CD14-positive monocyte (primary cell): ENCODE measurements around the gene LRRC4C. TPM values are rescaled to one million over a fixed set of nuclear protein-coding genes. Genes with fewer than 3 reads are reported as not detected.

Source experiments
- DNase-seq, 3 donors: peaks; one replicate each; pipeline ENCODE4 v3.0.0-alpha.2; 2011 to 2022
- H2AFZ ChIP-seq: 2 replicates; pipeline ENCODE4 v1.6.0; 2012; ENCODE audit warnings: mild to moderate bottlenecking, low read depth, low read length, inconsistent platforms; ENCODE audit not compliant: insufficient read depth, poor library complexity, severe bottlenecking
- H3K27ac ChIP-seq, 2 donors: 1 replicate in 1 of 2; 2 replicates in 1 of 2; pipeline ENCODE4 v1.5.1; 2012 to 2013; ENCODE audit warnings: low read length in 2 of 2, control low read depth in 1 of 2, inconsistent platforms in 1 of 2, low read depth in 1 of 2, mild to moderate bottlenecking in 1 of 2
- H3K27me3 ChIP-seq, 2 donors: one replicate each; pipeline versions ENCODE4 v1.6.0 to v1.6.1; 2011 to 2013; ENCODE audit warnings: low read length in 2 of 2; ENCODE audit not compliant: control insufficient read depth in 2 of 2, insufficient read depth in 2 of 2
- H3K36me3 ChIP-seq, 2 donors: replicated peaks in 1 of 2; 1 replicate in 1 of 2; 2 replicates in 1 of 2; pipeline versions ENCODE4 v1.5.1 to v1.6.1; 2012 to 2013; ENCODE audit warnings: low read length in 2 of 2, control low read depth in 1 of 2, inconsistent platforms in 1 of 2, mild to moderate bottlenecking in 1 of 2; ENCODE audit not compliant: insufficient read depth in 2 of 2, control insufficient read depth in 1 of 2
- H3K4me1 ChIP-seq, 2 donors: 1 replicate in 1 of 2; 2 replicates in 1 of 2; pipeline versions ENCODE4 v1.5.1 to v1.6.1; 2012 to 2013; ENCODE audit warnings: low read length in 2 of 2, control low read depth in 1 of 2, inconsistent platforms in 1 of 2, mild to moderate bottlenecking in 1 of 2, moderate library complexity in 1 of 2; ENCODE audit not compliant: insufficient read depth in 2 of 2, control insufficient read depth in 1 of 2
- H3K4me2 ChIP-seq: replicated peaks from 2 replicates; pipeline ENCODE3; 2012; ENCODE audit warnings: low read length, moderate library complexity, mild to moderate bottlenecking; ENCODE audit not compliant: poor library complexity, severe bottlenecking; ENCODE audit errors: extremely low read depth
- H3K4me3 ChIP-seq, 3 experiments: fragments of 200-600 bp in 1 of 3; sonication (generic) in 1 of 3; replicated peaks in 1 of 3; 1 replicate in 2 of 3; 2 replicates in 1 of 3; pipeline ENCODE4 v1.5.1; 2011 to 2013; ENCODE audit warnings: low read length in 3 of 3, mild to moderate bottlenecking in 3 of 3, control low read depth in 2 of 3, low read depth in 2 of 3, inconsistent platforms in 1 of 3, moderate library complexity in 1 of 3
- H3K79me2 ChIP-seq: 2 replicates; pipeline ENCODE4 v1.6.0; 2012; ENCODE audit warnings: mild to moderate bottlenecking, control low read depth, inconsistent platforms, low read length, moderate library complexity; ENCODE audit not compliant: insufficient read depth
- H3K9ac ChIP-seq: 2 replicates; pipeline ENCODE4 v1.6.0; 2017; ENCODE audit warnings: low read length, mild to moderate bottlenecking; ENCODE audit not compliant: insufficient read depth, poor library complexity, severe bottlenecking
- H3K9me3 ChIP-seq, 2 donors: replicated peaks in 1 of 2; 1 replicate in 1 of 2; 2 replicates in 1 of 2; pipeline versions ENCODE4 v1.5.1 to v1.6.1; 2012 to 2013; ENCODE audit warnings: low read length in 2 of 2, control low read depth in 1 of 2; ENCODE audit not compliant: control insufficient read depth in 1 of 2, insufficient read depth in 1 of 2
- H4K20me1 ChIP-seq: 2 replicates; pipeline ENCODE4 v1.6.0; 2012; ENCODE audit warnings: mild to moderate bottlenecking, low read length, control low read depth, moderate library complexity; ENCODE audit not compliant: insufficient read depth
- H3K27ac Mint-ChIP-seq, 7 donors: one replicate each; pipeline ENCODE4 v1.8.0; 2020; ENCODE audit warnings: mild to moderate bottlenecking in 7 of 7, mixed read lengths in 7 of 7, moderate library complexity in 6 of 7, inconsistent platforms in 2 of 7
- H3K27me3 Mint-ChIP-seq, 3 donors: one replicate each; pipeline ENCODE4 v1.8.0; 2021 to 2022; ENCODE audit warnings: low read depth in 3 of 3, mild to moderate bottlenecking in 3 of 3, mixed read lengths in 3 of 3, moderate library complexity in 3 of 3, inconsistent platforms in 1 of 3
- H3K36me3 Mint-ChIP-seq, 2 donors: one replicate each; pipeline ENCODE4 v1.8.0; 2020; ENCODE audit warnings: mixed read lengths in 2 of 2, inconsistent platforms in 1 of 2, mild to moderate bottlenecking in 1 of 2
- H3K4me1 Mint-ChIP-seq: one replicate; pipeline ENCODE4 v1.8.0; 2020; ENCODE audit warnings: mild to moderate bottlenecking, mixed read lengths
- H3K4me3 Mint-ChIP-seq, 2 donors: one replicate each; pipeline ENCODE4 v1.8.0; 2020; ENCODE audit warnings: mild to moderate bottlenecking in 2 of 2, mixed read lengths in 2 of 2, moderate library complexity in 1 of 2
- H3K9me3 Mint-ChIP-seq, 7 donors: one replicate each; pipeline ENCODE4 v1.8.0; 2020 to 2022; ENCODE audit warnings: mixed read lengths in 7 of 7, mild to moderate bottlenecking in 6 of 7, moderate library complexity in 6 of 7, inconsistent platforms in 2 of 7
- CTCF ChIP-seq: fragments of 200-600 bp; IDR thresholded peaks from one replicate; pipeline ENCODE4 v1.8.0; 2022; ENCODE audit warnings: antibody characterized with exemption, mild to moderate bottlenecking
- WGBS: methylation state at CpG from one replicate; pipeline ENCODE4 v1.1.5; 2013; ENCODE audit warnings: missing lambda C conversion rate; ENCODE audit not compliant: insufficient coverage; 5-methylcytosine and 5-hydroxymethylcytosine counted together
- intact Hi-C, 2 donors: fragments of 100-400 bp; cut with micrococcal nuclease; formaldehyde crosslinking; loops; one replicate each; pipeline versions ENCODE4 v1.15.0 to v1.15.1; 2023
- polyA plus RNA-seq, 3 donors: library from polyadenylated mRNA; depleted of rRNA in 1 of 3; unstranded in 2 of 3; stranded (reverse) in 1 of 3; fragments of 300-500 nt in 2 of 3; fragments of >200 nt in 1 of 3; fragmentation: Illumina TruSeq in 2 of 3; gene quantifications; 1 replicate in 2 of 3; 2 replicates in 1 of 3; pipeline ENCODE4 v1.2.3, GENCODE V29; 2012 to 2021

The LRRC4C gene
- polyA plus RNA-seq, 3 donors: not detected

GRCh38 chr11:40401132-40401853 is 1058.2 kb downstream of the LRRC4C start:
- no peaks in the 10 kb centered on the region for H3K79me2 ChIP-seq
- H3K27me3 Mint-ChIP-seq: no peaks in the 10 kb centered on the region
- H3K36me3 Mint-ChIP-seq: no peaks in the 10 kb centered on the region
- H3K27me3 ChIP-seq: no peaks in the 10 kb centered on the region
- no peaks in the 10 kb centered on the region for H3K36me3 ChIP-seq
- no peak overlapping the region for H3K9ac ChIP-seq
- H3K9me3 Mint-ChIP-seq: peaks cover 0 to 5% (median 1%) of the 10 kb centered on the region in 7 donors
- H2AFZ ChIP-seq: no peak overlapping the region
- TF ChIP-seq CTCF: no peak
- no peak overlapping the region for H3K27ac ChIP-seq
- H3K4me1 ChIP-seq: no peaks in the 10 kb centered on the region
- H3K4me3 Mint-ChIP-seq: no peak overlapping the region
- no peaks in the 10 kb centered on the region for H4K20me1 ChIP-seq
- H3K4me3 ChIP-seq: no peak overlapping the region
- no peaks in the 10 kb centered on the region for H3K4me1 Mint-ChIP-seq
- DNase-seq: no peak
- no peak overlapping the region for H3K4me2 ChIP-seq
- H3K27ac Mint-ChIP-seq: no peak overlapping the region
- 0% methylated on average over 1 of the region's 4 CpGs for WGBS
- peaks cover 0 to 4% of the 10 kb centered on the region in 2 donors for H3K9me3 ChIP-seq
- intact Hi-C loops: no loop called here

- intact Hi-C loops: no loop called here
- no peak overlapping the region for H3K4me3 Mint-ChIP-seq
- Histone ChIP-seq H3K27ac (no peak overlapping the region), H3K4me2 (no peak overlapping the region), H3K36me3 (no peaks in the 10 kb centered on the region), H3K9me3 (no peaks in the 10 kb centered on the region), H3K4me1 (no peaks in the 10 kb centered on the region), H4K20me1 (no peaks in the 10 kb centered on the region), H3K27me3 (no peaks in the 10 kb centered on the region), H3K4me3 (no peak overlapping the region), H3K79me2 (no peaks in the 10 kb centered on the region), H3K9ac (no peak overlapping the region), H2AFZ (no peak overlapping the region)
- H3K9me3 Mint-ChIP-seq: no peaks in the 10 kb centered on the region
- TF ChIP-seq CTCF: no peak
- no peaks in the 10 kb centered on the region for H3K36me3 Mint-ChIP-seq
- no CpG with 5 or more reads among the region's 3 CpGs for WGBS
- H3K27ac Mint-ChIP-seq: no peak overlapping the region
- no peak for DNase-seq
- no peaks in the 10 kb centered on the region for H3K27me3 Mint-ChIP-seq
- no peaks in the 10 kb centered on the region for H3K4me1 Mint-ChIP-seq
Observed at GRCh38 chr11:40397141-40397540, 1062.3 kb downstream of the LRRC4C start.
